SW480 (cell line): Measurements from ENCODE around the gene PDGFRA.
"Not testable (repeated sequence)": the region's sequence is repeated elsewhere in the genome, so short reads cannot be mapped to it uniquely, and the experiment has no call there.

Source experiments
- DNase-seq: peaks from one replicate; pipeline ENCODE4 v3.0.0-alpha.2; 2016; ENCODE audit warnings: low spot score

PDGFRA gene

DNA sequence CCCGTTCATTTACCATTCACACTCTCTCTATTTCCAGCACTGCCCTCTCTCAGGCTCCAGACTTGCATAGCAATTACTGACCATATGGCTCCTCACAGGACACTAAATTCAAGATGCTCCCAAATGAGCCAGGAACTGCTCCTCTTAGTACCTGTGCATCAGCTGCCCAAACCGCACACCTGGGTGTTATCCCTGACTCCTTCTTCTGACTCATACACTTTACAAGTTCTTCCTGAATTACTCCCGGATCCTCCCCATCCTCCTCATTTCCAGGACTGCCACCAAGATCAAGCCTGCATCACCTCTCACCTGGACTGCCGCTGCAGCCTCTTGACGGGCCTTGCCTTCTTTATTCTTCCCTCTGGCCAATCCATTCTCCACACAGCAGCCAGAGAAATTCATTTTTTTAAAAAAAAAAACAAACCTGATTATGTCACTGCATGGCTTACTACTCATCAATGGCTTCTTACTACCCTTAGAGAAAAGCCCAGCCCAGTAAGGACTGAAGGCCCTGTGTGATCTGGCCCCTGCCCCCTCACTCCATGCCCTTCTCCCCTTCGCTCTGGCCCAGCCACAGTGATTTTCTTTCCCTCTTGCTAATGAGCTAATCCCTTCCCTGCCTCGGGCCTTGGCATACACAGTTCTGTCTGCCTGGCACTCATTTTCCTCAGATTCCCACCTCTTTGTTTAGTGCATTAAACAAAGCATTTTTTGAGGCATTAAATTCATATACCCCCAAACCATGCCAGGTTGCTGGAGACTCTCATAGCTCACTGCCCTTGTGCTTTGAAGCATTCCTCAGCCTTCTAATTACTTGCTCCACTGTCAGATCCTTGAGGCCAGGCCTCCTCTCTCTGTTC lies 92.0 kb downstream of the PDGFRA start:
- no peak for DNase-seq

GRCh38 chr4:54322818-54323417 lies 93.8 kb downstream of the PDGFRA start:
- DNase-seq = peak; percentile 61

- DNase-seq = no peak
Measured at GRCh38 chr4:54330896-54331295, 101.8 kb downstream of the PDGFRA start.

DNA sequence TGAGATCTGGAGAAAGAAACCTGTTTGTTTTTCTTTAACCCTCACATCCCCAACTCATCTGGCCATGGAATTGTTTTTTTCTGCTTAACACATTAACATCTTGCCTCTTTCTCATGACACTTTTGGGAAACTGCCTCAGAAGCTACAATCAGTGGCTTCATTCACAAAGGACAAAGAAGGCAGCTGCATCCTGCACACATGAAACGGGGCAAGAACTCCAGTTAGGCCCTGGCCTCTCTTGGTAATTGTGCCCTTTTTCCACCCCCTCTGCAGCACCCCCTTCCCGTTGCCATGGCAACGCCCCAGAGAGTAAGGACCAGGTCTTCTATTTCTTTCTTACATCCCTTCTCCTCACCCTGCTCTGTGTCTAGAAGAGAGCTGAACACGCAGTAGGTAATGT lies 103.4 kb downstream of the PDGFRA start:
- DNase-seq = no peak

DNA sequence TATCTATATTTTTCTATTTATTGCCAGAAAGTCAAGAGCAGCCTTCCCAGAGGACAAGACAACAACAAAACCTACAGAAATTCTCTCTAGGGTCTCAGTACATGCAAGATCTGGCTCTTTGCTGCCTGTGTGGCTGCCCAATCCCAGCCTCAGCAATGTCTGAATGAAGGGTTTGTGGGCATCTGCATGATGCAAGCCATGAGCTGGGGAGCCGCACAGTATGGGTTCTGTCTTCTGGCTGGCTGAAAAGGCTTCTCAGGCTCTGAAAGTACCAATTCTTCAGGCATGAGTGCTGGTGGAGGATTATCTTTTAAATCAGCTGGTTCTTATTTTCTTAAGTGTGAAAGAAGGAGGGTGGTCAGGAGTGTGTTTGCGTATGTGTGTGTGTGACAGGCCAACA lies 104.6 kb downstream of the PDGFRA start:
- DNase-seq = no peak

DNA sequence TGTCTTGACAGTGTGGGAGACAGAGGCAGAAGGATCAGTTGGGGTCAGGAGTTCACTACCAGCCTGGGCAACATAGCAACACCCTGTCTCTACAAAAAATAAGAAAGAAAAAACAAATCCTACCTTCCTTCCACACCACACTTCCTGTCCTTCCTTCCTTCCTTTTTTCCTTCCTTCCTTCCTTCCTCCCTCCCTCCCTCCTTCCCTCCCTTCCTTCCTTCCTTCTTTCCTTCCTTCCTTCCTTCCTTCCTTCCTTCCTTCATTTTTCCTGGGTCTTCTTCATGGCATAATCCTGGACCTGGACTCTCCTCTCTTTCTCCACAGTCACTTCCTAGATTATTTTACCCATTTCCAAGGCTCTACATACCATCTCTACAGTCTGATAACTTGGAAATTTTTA lies 105.7 kb downstream of the PDGFRA start:
- not testable (repeated sequence) for DNase-seq

DNA sequence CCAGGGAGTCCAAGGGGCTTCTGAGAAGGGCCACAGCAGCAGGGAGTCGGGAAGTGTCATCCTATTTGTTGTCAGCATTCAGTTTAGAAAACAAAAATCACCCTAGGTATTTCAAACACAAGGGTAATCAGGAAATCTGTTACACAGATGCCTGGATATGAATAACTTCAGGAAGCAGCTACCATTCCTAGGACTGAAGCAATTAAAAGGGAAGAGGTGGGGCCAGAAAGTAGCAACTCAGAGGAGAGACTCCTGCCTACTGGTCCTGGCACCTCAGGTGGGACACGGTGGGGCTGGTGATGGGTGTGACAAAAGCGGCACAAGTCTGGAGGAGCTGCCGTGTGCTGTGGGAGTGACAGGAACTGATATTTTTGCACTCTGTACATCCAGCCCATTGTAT lies 107.9 kb downstream of the PDGFRA start:
- DNase-seq = no peak

DNA sequence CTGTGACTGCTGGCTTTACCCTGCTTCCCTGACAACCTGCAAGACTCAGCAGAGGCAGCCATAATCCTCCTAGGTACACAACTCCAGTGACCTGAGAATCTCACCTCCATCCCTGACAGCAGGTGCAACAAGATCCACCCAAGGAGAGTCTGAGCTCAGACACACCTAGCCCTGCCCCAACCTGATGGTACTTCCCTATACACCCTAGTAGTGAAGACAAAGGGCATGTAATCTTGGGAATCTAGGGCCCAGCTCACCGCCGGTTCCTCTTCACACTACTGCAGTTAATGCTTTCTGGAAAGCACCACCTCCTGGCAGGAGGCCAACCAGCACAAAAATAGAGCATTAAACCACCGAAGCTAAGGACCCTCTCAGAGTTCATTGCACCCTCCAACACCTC lies 113.0 kb downstream of the PDGFRA start:
- DNase-seq = not testable (repeated sequence)
